SH-SY5Y (cell line): ENCODE data around the gene ZNF236.

Experiments
- GATA2 ChIP-seq: IDR thresholded peaks from 2 replicates; pipeline ENCODE4 v1.6.1; 2011; ENCODE audit warnings: mild to moderate bottlenecking, low read depth, low read length
- GATA3 ChIP-seq: IDR thresholded peaks from 2 replicates; pipeline ENCODE4 v1.6.1; 2011; ENCODE audit warnings: low read depth, mild to moderate bottlenecking, low read length, moderate library complexity

GRCh38 chr18:76844742-76845477 is 22.6 kb downstream of the ZNF236 start:
- TF ChIP-seq GATA2 = no peak
- TF ChIP-seq GATA3 = no peak
